Cardiac muscle cell (in vitro differentiated cells and primary cell): ENCODE measurements around the gene FCHO1. TPM values are rescaled to one million over a fixed set of nuclear protein-coding genes. Genes with fewer than 3 reads are reported as not detected.

Experiments used
- DNase-seq, 2 donors: peaks; one replicate each; pipeline versions ENCODE4 v3.0.0 to v3.0.0-alpha.2; 2010 to 2017; ENCODE audit warnings: low read depth in 1 of 2, low spot score in 1 of 2
- H3K27ac ChIP-seq: fragments of 200-600 bp; sonication (generic); 2 replicates; pipeline ENCODE4 v1.5.1; 2016
- H3K27me3 ChIP-seq: fragments of 200-600 bp; sonication (generic); 2 replicates; pipeline ENCODE4 v1.6.0; 2016; ENCODE audit warnings: control low read depth
- H3K36me3 ChIP-seq: fragments of 200-600 bp; sonication (generic); 2 replicates; pipeline ENCODE4 v1.5.1; 2016; ENCODE audit warnings: control low read depth
- H3K4me1 ChIP-seq: fragments of 200-600 bp; sonication (generic); 2 replicates; pipeline ENCODE4 v1.8.1; 2017; ENCODE audit warnings: low read depth, mild to moderate bottlenecking, mixed run types
- H3K4me3 ChIP-seq: fragments of 200-600 bp; sonication (generic); 2 replicates; pipeline ENCODE4 v1.5.1; 2016; ENCODE audit warnings: mild to moderate bottlenecking
- H3K9me3 ChIP-seq: fragments of 200-600 bp; sonication (generic); 2 replicates; pipeline ENCODE4 v1.5.1; 2017; ENCODE audit warnings: low read depth, mild to moderate bottlenecking, control low read depth
- CTCF ChIP-seq: IDR thresholded peaks from 2 replicates; pipeline ENCODE4 v1.5.1; 2012; ENCODE audit warnings: low read depth, mild to moderate bottlenecking, low read length
- polyA plus RNA-seq: library from polyadenylated mRNA; unstranded; fragments of >200 nt; fragmentation: Nextera tagmentation; extraction: Ambion mirVana; gene quantifications from 2 replicates; pipeline ENCODE4 v1.2.1, GENCODE V29; 2016
- total RNA-seq: library from RNA; depleted of rRNA; stranded (reverse); fragments of >200 nt; gene quantifications from 2 replicates; pipeline ENCODE4 v1.2.3, GENCODE V29; 2016

The FCHO1 gene
- total and polyA plus RNA-seq, 2 experiments from 2014 or later, result 2.5 to 3.1 TPM

- H3K4me3 ChIP-seq, result peak overlapping the region; percentile 99
- no peaks in the 10 kb centered on the region for H3K9me3 ChIP-seq
- H3K36me3 ChIP-seq, result peaks cover 3% of the 10 kb centered on the region
- no peaks in the 10 kb centered on the region for H3K27me3 ChIP-seq
- H3K27ac ChIP-seq, result no peak overlapping the region
- H3K4me1 ChIP-seq, result peaks cover 8% of the 10 kb centered on the region
- no peak for DNase-seq
- TF ChIP-seq CTCF, result no peak
These were observed 32.7 kb upstream of the FCHO1 start for GRCh38 chr19:17718550-17718946.

- H3K9me3 ChIP-seq, result no peaks in the 10 kb centered on the region
- no peaks in the 10 kb centered on the region for H3K27me3 ChIP-seq
- peak; percentile 74 to 89 for DNase-seq
- TF ChIP-seq CTCF, result no peak
- peaks cover 8% of the 10 kb centered on the region for H3K4me1 ChIP-seq
- H3K27ac ChIP-seq, result peak within 1 kb of the TSS; percentile 79
- H3K36me3 ChIP-seq, result peaks cover 3% of the 10 kb centered on the region
- peak within 1 kb of the TSS; percentile 99 for H3K4me3 ChIP-seq
These were observed 32.1 kb upstream of the FCHO1 start, which contains the start of gene MAP1S for GRCh38 chr19:17718947-17719711. MAP1S (plus strand) TSS chr19:17719480; CDS start chr19:17719503, 23 bp downstream.

- no peaks in the 10 kb centered on the region for H3K9me3 ChIP-seq
- DNase-seq, result no peak
- H3K4me3 ChIP-seq, result peak overlapping the region; percentile 99
These were observed 31.4 kb upstream of the FCHO1 start for GRCh38 chr19:17719730-17720400.

GRCh38 chr19:17720440-17720839 lies 30.8 kb upstream of the FCHO1 start:
- no peaks in the 10 kb centered on the region for H3K9me3 ChIP-seq
- peaks cover 8% of the 10 kb centered on the region for H3K4me1 ChIP-seq
- peaks cover 8% of the 10 kb centered on the region for H3K36me3 ChIP-seq
- no peak overlapping the region for H3K27ac ChIP-seq
- no peaks in the 10 kb centered on the region for H3K27me3 ChIP-seq
- DNase-seq, result no peak
- no peak for TF ChIP-seq CTCF
- H3K4me3 ChIP-seq, result peak overlapping the region; percentile 99

More at GRCh38 chr19:17719730-17720400, 31.4 kb upstream of the FCHO1 start:
- H3K4me1 ChIP-seq, result peaks cover 8% of the 10 kb centered on the region
- no peak overlapping the region for H3K27ac ChIP-seq
- H3K27me3 ChIP-seq, result no peaks in the 10 kb centered on the region
- peaks cover 3% of the 10 kb centered on the region for H3K36me3 ChIP-seq
- TF ChIP-seq CTCF, result no peak

- Histone ChIP-seq H3K9me3 (no peaks in the 10 kb centered on the region), H3K36me3 (peaks cover 8% of the 10 kb centered on the region), H3K4me3 (no peak overlapping the region), H3K4me1 (peaks cover 8% of the 10 kb centered on the region), H3K27me3 (no peaks in the 10 kb centered on the region), H3K27ac (no peak overlapping the region)
- TF ChIP-seq CTCF, result no peak
- DNase-seq, result no peak
These were observed 30.1 kb upstream of the FCHO1 start for GRCh38 chr19:17721111-17721628.
